ENCODE measurements around the gene SLC35G6. TPM values are rescaled to one million over a fixed set of nuclear protein-coding genes. Genes with fewer than 3 reads are reported as not detected.

The SLC35G6 gene
- total RNA-seq, 4 donors from 2014 or later: not detected

DNA sequence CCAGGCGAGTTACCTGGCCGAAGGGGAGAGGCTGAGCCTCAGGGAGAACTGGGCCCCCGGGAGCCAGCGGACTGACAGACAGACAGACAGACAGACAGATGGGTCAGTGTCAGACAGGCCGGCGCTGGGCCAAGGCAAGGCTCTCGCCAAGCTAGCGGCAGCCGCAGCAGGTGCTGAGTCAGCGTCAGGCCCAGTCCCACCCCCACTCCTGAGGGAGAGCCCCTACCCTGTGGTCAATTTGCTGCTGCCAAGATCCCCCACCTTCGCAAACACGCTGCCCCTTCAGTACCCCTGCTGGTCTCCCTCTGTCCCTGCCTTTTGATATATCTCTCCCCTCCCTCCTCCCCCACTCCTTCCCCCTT, 40.4 kb upstream of the SLC35G6 start:
- Histone ChIP-seq H3K9me3 (no peaks in the 10 kb centered on the region), H3K27me3 (no peaks in the 10 kb centered on the region), H3K36me3 (no peaks in the 10 kb centered on the region), H3K27ac (peak overlapping the region in 2 of 3 donors; percentile 69 to 82), H3K4me3 (replicated peaks in 1 of 3) (peak overlapping the region in 1 of 3 donors; percentile 51), H3K4me1 (peaks cover 34 to 62% of the 10 kb centered on the region in 2 donors)
- intact Hi-C loops (cut with DNase I): loop anchor here (5.0 kb wide), 1 partner anchor 36 kb away; the partner anchor contains the start of gene ZBTB4
- peak; percentile 75 to 79 for DNase-seq
- WGBS, 2 donors: 15 to 28% methylated on average over 2 to 11 of the region's 12 CpGs
- TF ChIP-seq CTCF (IDR thresholded peaks at IDR 0.05): no peak
- TF ChIP-seq POLR2A (IDR thresholded peaks at IDR 0.05): no peak

- TF ChIP-seq CTCF (IDR thresholded peaks at IDR 0.05): no peak
- no peak for TF ChIP-seq POLR2A (IDR thresholded peaks at IDR 0.05)
- no peak for DNase-seq
- Histone ChIP-seq H3K27ac (peak overlapping the region in 2 of 3 donors; percentile 69 to 82), H3K27me3 (no peaks in the 10 kb centered on the region), H3K36me3 (no peaks in the 10 kb centered on the region), H3K4me1 (peaks cover 29 to 60% of the 10 kb centered on the region in 2 donors), H3K4me3 (replicated peaks in 1 of 3) (no peak overlapping the region), H3K9me3 (no peaks in the 10 kb centered on the region)
- intact Hi-C loops (cut with DNase I): loop anchor here (5.0 kb wide), 1 partner anchor 36 kb away; the partner anchor contains the start of gene ZBTB4
- 80 to 81% methylated on average over 7 of the region's 7 CpGs for whole genome bisulfite sequencing, 2 donors
These were observed 40.0 kb upstream of the SLC35G6 start for GRCh38 chr17:7441266-7441665.

DNA sequence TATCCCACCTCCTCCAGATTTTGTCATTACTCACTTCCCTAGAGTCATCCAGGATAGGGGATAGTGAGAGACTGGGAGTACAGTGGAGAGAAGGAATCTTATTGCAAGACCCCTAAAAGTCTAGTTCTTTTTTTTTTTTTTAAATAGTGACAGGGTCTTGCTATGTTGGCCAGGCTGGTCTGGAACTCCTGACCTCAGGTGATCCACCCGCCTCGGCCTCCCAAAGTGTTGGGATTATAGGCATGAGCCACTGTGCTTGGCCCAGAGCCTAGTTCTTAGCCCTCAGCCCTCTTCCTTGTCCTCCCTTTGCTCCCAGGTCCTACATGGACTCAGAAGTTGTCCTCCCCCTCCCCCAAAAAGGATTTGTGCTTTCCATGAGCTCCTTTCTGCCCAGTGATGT, 39.1 kb upstream of the SLC35G6 start:
- H3K4me1 ChIP-seq: peaks cover 22 to 52% of the 10 kb centered on the region in 2 donors
- no peak overlapping the region for H3K4me3 ChIP-seq (replicated peaks in 1 of 3)
- TF ChIP-seq CTCF (IDR thresholded peaks at IDR 0.05) (no peak), POLR2A (IDR thresholded peaks at IDR 0.05) (no peak)
- H3K27me3 ChIP-seq: no peaks in the 10 kb centered on the region
- no peak overlapping the region for H3K27ac ChIP-seq
- no peaks in the 10 kb centered on the region for H3K36me3 ChIP-seq
- WGBS, 2 donors: 97 to 100% methylated on average over 2 of the region's 2 CpGs
- H3K9me3 ChIP-seq: no peaks in the 10 kb centered on the region
- intact Hi-C loops (cut with DNase I): loop anchor here (5.0 kb wide), 1 partner anchor 35 kb away; the partner anchor contains the start of gene ZBTB4
- no peak for DNase-seq

GRCh38 chr17:7443499-7444485, 37.5 kb upstream of the SLC35G6 start:
- intact Hi-C loops (cut with DNase I): loop anchor here (5.0 kb wide), 1 partner anchor 34 kb away; the partner anchor contains the start of gene ZBTB4
- Histone ChIP-seq H3K9me3 (no peaks in the 10 kb centered on the region), H3K4me3 (replicated peaks in 1 of 3) (no peak overlapping the region), H3K27ac (no peak overlapping the region), H3K36me3 (no peaks in the 10 kb centered on the region), H3K4me1 (peaks cover 11 to 36% of the 10 kb centered on the region in 2 donors), H3K27me3 (no peaks in the 10 kb centered on the region)
- DNase-seq: peak in 1 of 2 donors; percentile 17
- WGBS, 2 donors: 79 to 80% methylated on average over 7 of the region's 7 CpGs
- no peak for TF ChIP-seq POLR2A (IDR thresholded peaks at IDR 0.05)
- no peak for TF ChIP-seq CTCF (IDR thresholded peaks at IDR 0.05)

Measured in thyroid gland (tissue), 4 donors.